ENCODE measurements around the gene CAMTA1.

CAMTA1 gene

GRCh38 chr1:7667159-7667558 lies 881.9 kb downstream of the CAMTA1 start:
- H3K27ac ChIP-seq (ENCODE audit: low read depth, low read length) = no peak overlapping the region
- H3F3A ChIP-seq (ENCODE audit: insufficient read depth) = no peaks in the 10 kb centered on the region
- no peaks in the 10 kb centered on the region for H3K27me3 ChIP-seq (ENCODE audit: low read length)
- H4K20me1 ChIP-seq (ENCODE audit: low read depth, low read length) = no peaks in the 10 kb centered on the region
- no peak overlapping the region for H2AFZ ChIP-seq (ENCODE audit: low read depth, low read length, severe bottlenecking)
- H3K4me2 ChIP-seq (ENCODE audit: low read depth, low read length, poor library complexity, severe bottlenecking) = no peak overlapping the region
- H3K9me2 ChIP-seq (replicated peaks; ENCODE audit: insufficient read depth, low read length) = no peaks in the 10 kb centered on the region
- no peaks in the 10 kb centered on the region for H3K9me3 ChIP-seq (ENCODE audit: insufficient read depth, low read length)
- H3K9ac ChIP-seq (ENCODE audit: low read length) = no peak overlapping the region
- no peaks in the 10 kb centered on the region for H3K79me2 ChIP-seq (ENCODE audit: insufficient read depth, low read length)
- no peak overlapping the region for H3K4me3 ChIP-seq (ENCODE audit: insufficient read depth, low read length, poor library complexity, severe bottlenecking)
- H3K36me3 ChIP-seq (ENCODE audit: low read length) = no peaks in the 10 kb centered on the region
- TF ChIP-seq EZH2phosphoT487 (conservative IDR thresholded peaks at IDR 0.05; ENCODE audit: low read length) = no peak
- TF ChIP-seq CTCF (IDR thresholded peaks at IDR 0.05; ENCODE audit: insufficient read depth, low read length, poor library complexity, severe bottlenecking) = no peak

- Histone ChIP-seq H3K9me2 (replicated peaks; ENCODE audit: insufficient read depth, low read length) (no peaks in the 10 kb centered on the region), H3K27me3 (ENCODE audit: low read length) (no peaks in the 10 kb centered on the region), H3K27ac (ENCODE audit: low read depth, low read length) (no peak overlapping the region), H3K36me3 (ENCODE audit: low read length) (no peaks in the 10 kb centered on the region), H4K20me1 (ENCODE audit: low read depth, low read length) (no peaks in the 10 kb centered on the region), H3F3A (ENCODE audit: insufficient read depth) (no peaks in the 10 kb centered on the region), H3K4me3 (ENCODE audit: insufficient read depth, low read length, poor library complexity, severe bottlenecking) (no peak overlapping the region), H3K4me2 (ENCODE audit: low read depth, low read length, poor library complexity, severe bottlenecking) (no peak overlapping the region), H3K9me3 (ENCODE audit: insufficient read depth, low read length) (no peaks in the 10 kb centered on the region), H2AFZ (ENCODE audit: low read depth, low read length, severe bottlenecking) (no peak overlapping the region), H3K79me2 (ENCODE audit: insufficient read depth, low read length) (no peaks in the 10 kb centered on the region), H3K9ac (ENCODE audit: low read length) (no peak overlapping the region)
- no peak for TF ChIP-seq EZH2phosphoT487 (conservative IDR thresholded peaks at IDR 0.05; ENCODE audit: low read length)
- peak; percentile 86 for TF ChIP-seq CTCF (IDR thresholded peaks at IDR 0.05; ENCODE audit: insufficient read depth, low read length, poor library complexity, severe bottlenecking)
Observed at GRCh38 chr1:7667625-7668218, 882.5 kb downstream of the CAMTA1 start.

- Histone ChIP-seq H3K9me2 (replicated peaks; ENCODE audit: insufficient read depth, low read length) (no peaks in the 10 kb centered on the region), H3K27ac (ENCODE audit: low read depth, low read length) (no peak overlapping the region)
Observed at GRCh38 chr1:7669559-7670311, 884.5 kb downstream of the CAMTA1 start.

More at GRCh38 chr1:7669559-7670311, 884.5 kb downstream of the CAMTA1 start:
- H2AFZ ChIP-seq (ENCODE audit: low read depth, low read length, severe bottlenecking) = no peak overlapping the region
- H3F3A ChIP-seq (ENCODE audit: insufficient read depth) = no peaks in the 10 kb centered on the region
- H4K20me1 ChIP-seq (ENCODE audit: low read depth, low read length) = no peaks in the 10 kb centered on the region
- no peak for TF ChIP-seq EZH2phosphoT487 (conservative IDR thresholded peaks at IDR 0.05; ENCODE audit: low read length)
- peak; percentile 74 for TF ChIP-seq CTCF (IDR thresholded peaks at IDR 0.05; ENCODE audit: insufficient read depth, low read length, poor library complexity, severe bottlenecking)
- H3K9me3 ChIP-seq (ENCODE audit: insufficient read depth, low read length) = no peaks in the 10 kb centered on the region
- H3K4me2 ChIP-seq (ENCODE audit: low read depth, low read length, poor library complexity, severe bottlenecking) = no peak overlapping the region
- no peak overlapping the region for H3K4me3 ChIP-seq (ENCODE audit: insufficient read depth, low read length, poor library complexity, severe bottlenecking)
- no peaks in the 10 kb centered on the region for H3K36me3 ChIP-seq (ENCODE audit: low read length)
- H3K27me3 ChIP-seq (ENCODE audit: low read length) = no peaks in the 10 kb centered on the region
- no peak overlapping the region for H3K9ac ChIP-seq (ENCODE audit: low read length)
- no peaks in the 10 kb centered on the region for H3K79me2 ChIP-seq (ENCODE audit: insufficient read depth, low read length)

Measured in SU-DHL-6 (cell line).